NK-92 (cell line): Measurements from ENCODE around the gene TP53TG3.
"Not testable (repeated sequence)": the region's sequence is repeated elsewhere in the genome, so short reads cannot be mapped to it uniquely, and the experiment has no call there.

Experiments used
- DNase-seq: peaks from one replicate; lab custom pipeline; 2025; ENCODE audit not compliant: unreplicated experiment; lab: John Stamatoyannopoulos, UW

Gene TP53TG3, protein sequence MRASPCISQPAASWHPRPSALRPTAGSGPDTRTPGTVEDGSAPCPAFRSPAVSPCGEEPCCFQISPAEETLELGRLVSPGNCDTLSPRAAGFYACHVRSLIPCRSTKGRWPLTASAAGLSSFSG

GRCh38 chr16:32676065-32676464, at the start of gene TP53TG3:
Gene TP53TG3 (minus strand): TSS chr16:32676165. CDS start chr16:32676097, 68 bp downstream.
- DNase-seq, result not testable (repeated sequence)

GRCh38 chr16:32650876-32651275, 25.1 kb downstream of the TP53TG3 start:
- not testable (repeated sequence) for DNase-seq

GRCh38 chr16:32647562-32647961, 28.4 kb downstream of the TP53TG3 start:
- not testable (repeated sequence) for DNase-seq

DNA sequence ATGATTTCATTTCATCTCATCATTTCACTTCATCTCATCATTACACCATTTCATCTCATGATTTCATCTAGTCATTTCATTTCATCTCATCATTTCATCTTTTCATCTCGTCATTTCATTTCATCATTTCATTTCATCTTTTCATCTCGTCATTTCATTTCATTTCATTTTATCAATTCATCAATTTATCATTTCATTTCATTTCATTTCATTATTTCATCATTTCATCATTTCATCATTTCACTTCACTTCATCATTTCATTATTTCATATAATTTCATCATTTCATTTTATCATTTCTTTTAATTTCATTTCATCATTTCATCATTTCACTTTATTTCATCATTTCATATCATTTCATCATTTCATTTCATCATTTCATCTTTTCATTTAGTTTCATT, 29.2 kb downstream of the TP53TG3 start:
- DNase-seq, result not testable (repeated sequence)

DNA sequence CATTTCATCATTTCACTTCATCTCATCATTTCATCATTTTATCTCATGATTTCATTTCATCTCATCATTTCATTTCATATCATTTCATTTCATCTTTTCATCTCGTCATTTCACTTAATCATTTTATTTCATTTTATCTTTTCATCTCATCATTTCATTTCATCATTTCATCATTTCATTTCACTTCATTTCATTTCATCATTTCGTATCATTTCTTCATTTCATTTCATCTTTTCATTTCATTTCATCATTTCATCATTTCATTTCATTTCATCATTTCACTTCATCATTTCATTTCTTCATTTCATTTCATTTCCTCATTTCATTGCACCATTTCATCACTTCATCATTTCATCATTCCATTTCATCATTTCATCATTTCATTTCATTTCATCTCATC, 29.8 kb downstream of the TP53TG3 start:
- not testable (repeated sequence) for DNase-seq

DNA sequence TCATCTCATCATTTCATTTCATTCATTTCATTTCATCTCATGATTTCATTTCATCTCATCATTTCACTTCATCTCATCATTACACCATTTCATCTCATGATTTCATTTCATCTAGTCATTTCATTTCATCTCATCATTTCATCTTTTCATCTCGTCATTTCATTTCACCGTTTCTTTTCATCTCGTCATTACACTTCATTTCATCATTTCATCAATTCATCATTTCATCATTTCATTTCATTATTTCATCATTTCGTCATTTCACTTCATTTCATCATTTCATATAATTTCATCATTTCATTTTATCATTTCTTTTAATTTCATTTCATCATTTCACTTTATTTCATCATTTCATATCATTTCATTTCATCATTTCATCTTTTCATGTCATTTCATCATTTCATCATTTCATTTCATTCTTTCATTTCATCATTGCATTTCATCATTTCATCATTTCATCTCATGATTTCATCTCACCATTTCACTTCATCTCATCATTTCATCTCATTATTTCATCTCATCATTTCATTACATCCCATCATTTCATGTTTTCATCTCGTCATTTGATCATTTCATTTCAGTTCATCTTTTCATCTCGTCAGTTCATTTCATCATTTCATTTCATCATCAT, 30.6 kb downstream of the TP53TG3 start:
- not testable (repeated sequence) for DNase-seq

DNA sequence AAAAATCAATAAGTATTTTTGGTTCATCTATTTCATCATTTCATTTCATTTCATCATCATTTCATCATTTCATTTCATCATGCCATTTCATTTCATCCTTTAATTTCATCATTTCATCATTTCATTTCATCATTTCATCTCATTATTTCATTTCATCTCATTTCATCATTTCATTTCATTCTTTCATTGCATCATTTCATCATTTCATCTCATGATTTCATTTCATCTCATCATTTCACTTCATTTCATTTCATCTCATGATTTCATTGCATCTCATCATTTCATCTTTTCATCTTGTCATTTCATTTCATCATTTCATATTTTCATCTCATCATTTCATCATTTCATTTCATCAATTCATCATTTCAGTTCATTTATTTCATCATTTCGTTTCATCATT, 31.2 kb downstream of the TP53TG3 start:
- DNase-seq, result not testable (repeated sequence)

DNA sequence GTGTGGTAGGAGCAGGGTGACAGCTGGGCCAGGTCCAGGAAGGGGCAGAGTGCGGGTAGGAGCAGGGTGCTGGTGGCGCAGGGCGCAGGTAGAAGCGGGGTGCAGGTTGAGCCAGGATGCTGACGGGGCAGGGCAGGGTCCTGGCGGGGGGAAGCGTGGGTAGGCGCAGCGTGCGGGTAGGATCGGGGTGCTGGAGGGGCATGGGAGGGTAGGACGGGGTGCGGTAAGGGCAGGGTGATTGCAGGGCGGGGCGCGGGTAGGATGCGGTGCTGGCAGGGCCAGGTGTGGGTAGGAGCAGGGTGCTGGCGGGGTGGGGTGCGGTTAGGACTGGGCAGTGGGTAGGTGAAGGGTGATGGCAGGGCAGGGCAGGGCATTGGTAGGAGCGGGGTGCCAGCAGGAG, 38.4 kb downstream of the TP53TG3 start:
- DNase-seq, result not testable (repeated sequence)

DNA sequence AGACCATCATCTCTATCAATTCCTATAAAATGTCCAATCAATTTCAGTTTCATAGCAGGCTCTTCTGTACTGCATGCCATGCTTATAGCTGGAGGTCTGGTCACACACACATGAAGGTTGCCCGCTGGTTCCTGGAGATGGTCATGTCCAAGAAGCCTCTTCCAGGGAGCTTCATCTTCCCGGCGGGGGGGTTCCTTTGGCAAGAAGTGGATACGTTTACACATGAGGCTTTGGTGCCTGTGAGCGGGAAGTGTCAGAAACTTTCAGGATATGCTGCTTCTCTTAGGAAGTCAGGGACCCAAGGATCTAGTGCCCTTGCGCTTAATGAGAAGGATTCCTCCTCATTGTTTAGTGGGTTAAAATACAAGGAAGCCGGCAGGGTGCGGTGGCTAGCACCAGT, 43.9 kb downstream of the TP53TG3 start:
- DNase-seq, result not testable (repeated sequence)
